AML-193 (cell line): ENCODE measurements around the gene TEFM.
A peak's percentile ranks its signal among the peaks of the same experiment; 100 is the strongest.
"Not testable (repeated sequence)": the region's sequence is repeated elsewhere in the genome, so short reads cannot be mapped to it uniquely, and the experiment has no call there.

Source experiments
- DNase-seq, 2 experiments: peaks; one replicate each; lab custom pipeline; 2025; lab: John Stamatoyannopoulos, UW

The TEFM gene

GRCh38 chr17:30921544-30922196 lies 15.6 kb upstream of the TEFM start, which contains the start of gene ADAP2:
Gene ADAP2, plus strand, starts transcription at chr17:30921945. Its CDS starts 70 bp downstream, at chr17:30922015.
- peak in 1 of 2 experiments; percentile 30 for DNase-seq

- no peak for DNase-seq
Measured at GRCh38 chr17:30920683-30921543, 14.9 kb upstream of the TEFM start.

GRCh38 chr17:30920282-30920681 lies 14.2 kb upstream of the TEFM start:
- DNase-seq = no peak

GRCh38 chr17:30917050-30917449 lies 11.0 kb upstream of the TEFM start:
- DNase-seq = no peak

GRCh38 chr17:30915833-30916611 lies 10.0 kb upstream of the TEFM start:
- no peak for DNase-seq

GRCh38 chr17:30913955-30914354 lies 7.9 kb upstream of the TEFM start:
- DNase-seq = no peak

- not testable (repeated sequence) for DNase-seq
Measured at GRCh38 chr17:30910151-30910550, 4.1 kb upstream of the TEFM start.

- no peak for DNase-seq
Measured at GRCh38 chr17:30908717-30909420, 2.8 kb upstream of the TEFM start.

- DNase-seq = no peak
Measured at GRCh38 chr17:30905742-30906100, 317 bp downstream of the TEFM start.

- no peak for DNase-seq
Measured at GRCh38 chr17:30897311-30897710, 8.7 kb downstream of the TEFM start.

GRCh38 chr17:30894236-30894635 lies 11.8 kb downstream of the TEFM start:
- no peak for DNase-seq

GRCh38 chr17:30886187-30886586 lies 19.9 kb downstream of the TEFM start:
- DNase-seq = no peak

GRCh38 chr17:30869005-30869404 lies 37.0 kb downstream of the TEFM start:
- no peak for DNase-seq

- no peak for DNase-seq
Measured at GRCh38 chr17:30864636-30865035, 41.4 kb downstream of the TEFM start.

GRCh38 chr17:30858556-30859250 lies 47.3 kb downstream of the TEFM start:
- no peak for DNase-seq

- DNase-seq = no peak
Measured at GRCh38 chr17:30854146-30854545, 51.9 kb downstream of the TEFM start.
